HCT116 (cell line): ENCODE data around the gene GSTO2. TPM values are rescaled to one million over a fixed set of nuclear protein-coding genes. Genes with fewer than 3 reads are reported as not detected.

Experiments
- ATAC-seq: fragments of 200-7000 bp; cut with Tn5 transposase; 2 replicates; pipeline ENCODE4 v1.9.1; 2020; ENCODE audit warnings: mild to moderate bottlenecking, moderate library complexity
- BruUV-seq: library from RNA; stranded (reverse); fragments of 400-500 nt; replicated peaks from 2 replicates; lab custom pipeline; 2021; lab: Mats Ljungman, UMichigan
- CTCF ChIA-PET: fragments of 300-600 bp; sonication (Branson Sonifier 250); formaldehyde crosslinking; loops from one replicate; lab custom pipeline; 2021; ENCODE audit warnings: antibody characterized with exemption; lab: Charles Lee
- POLR2A ChIA-PET: fragments of 300-600, 350-600 bp; sonication (Branson Sonifier 250); formaldehyde crosslinking; loops from one replicate; lab custom pipeline; 2021; ENCODE audit warnings: antibody characterized with exemption; lab: Charles Lee
- RAD21 ChIA-PET, 2 experiments: fragments of 300-600 bp; sonication (Branson Sonifier 250); formaldehyde crosslinking; loops; one replicate each; lab custom pipeline; 2023; ENCODE audit warnings: low total read pairs in 2 of 2; ENCODE audit not compliant: uncharacterized antibody in 2 of 2, unreplicated experiment in 2 of 2, low non-redundant PET in 1 of 2; lab: Charles Lee
- DNase-seq: peaks from one replicate; pipeline ENCODE4 v3.0.0-alpha.2; 2010; ENCODE audit warnings: low read depth, low spot score
- H2AFZ ChIP-seq: fragments of 200-600 bp; shearing (Covaris generic), sonication (generic); 2 replicates; pipeline ENCODE4 v1.6.1; 2017; ENCODE audit warnings: low read depth, mixed run types, mixed read lengths, antibody characterized with exemption, low read length; ENCODE audit not compliant: poor library complexity, severe bottlenecking
- H3K27ac ChIP-seq: 2 replicates; pipeline ENCODE4 v1.5.1; 2012; ENCODE audit warnings: low read depth, low read length
- H3K27me3 ChIP-seq: fragments of 200-600 bp; sonication (generic); 2 replicates; pipeline ENCODE4 v1.6.1; 2016; ENCODE audit warnings: mixed run types, low read length, mixed read lengths; ENCODE audit not compliant: insufficient read depth
- H3K36me3 ChIP-seq, 2 experiments: fragments of 200-500 bp in 1 of 2; fragments of 200-600 bp in 1 of 2; sonication (Bioruptor generic) in 1 of 2; sonication (generic) in 1 of 2; 2 replicates each; pipeline versions ENCODE4 v1.5.1 to v1.6.1; 2014 to 2016; ENCODE audit warnings: low read length in 2 of 2, inconsistent platforms in 1 of 2, mixed read lengths in 1 of 2, mixed run types in 1 of 2; ENCODE audit not compliant: insufficient read depth in 2 of 2, control insufficient read depth in 1 of 2
- H3K4me1 ChIP-seq, 2 experiments: fragments of 200-600 bp in 1 of 2; sonication (generic) in 1 of 2; 2 replicates each; pipeline versions ENCODE4 v1.5.1 to v1.6.1; 2012 to 2017; ENCODE audit warnings: low read length in 2 of 2, inconsistent platforms in 1 of 2, mild to moderate bottlenecking in 1 of 2, mixed read lengths in 1 of 2, mixed run types in 1 of 2, moderate library complexity in 1 of 2; ENCODE audit not compliant: insufficient read depth in 2 of 2, control insufficient read depth in 1 of 2
- H3K4me2 ChIP-seq: fragments of 200-600 bp; sonication (generic); 2 replicates; pipeline ENCODE4 v1.6.1; 2017; ENCODE audit warnings: mixed run types, low read length, mixed read lengths
- H3K4me3 ChIP-seq, 2 experiments: fragments of 200-600 bp in 1 of 2; sonication (generic) in 1 of 2; replicated peaks in 1 of 2; 2 replicates each; pipeline ENCODE4 v1.5.1; 2011 to 2016; ENCODE audit warnings: low read length in 2 of 2, control low read depth in 1 of 2, low read depth in 1 of 2, mild to moderate bottlenecking in 1 of 2, mixed read lengths in 1 of 2, mixed run types in 1 of 2
- H3K79me2 ChIP-seq: fragments of 200-600 bp; sonication (generic); 2 replicates; pipeline ENCODE4 v1.6.1; 2017; ENCODE audit warnings: mild to moderate bottlenecking, mixed run types, low read length, moderate library complexity, mixed read lengths; ENCODE audit not compliant: insufficient read depth
- H3K9ac ChIP-seq: fragments of 200-600 bp; sonication (generic); 2 replicates; pipeline ENCODE4 v1.6.1; 2016; ENCODE audit warnings: low read length, mixed read lengths
- H3K9me2 ChIP-seq: fragments of 200-600 bp; sonication (generic), shearing (Covaris generic); 2 replicates; pipeline ENCODE4 v1.6.1; 2017; ENCODE audit warnings: mixed run types, mild to moderate bottlenecking, moderate library complexity; ENCODE audit not compliant: insufficient read depth
- H3K9me3 ChIP-seq, 2 experiments: fragments of 200-500 bp in 1 of 2; fragments of 200-600 bp in 1 of 2; sonication (Bioruptor generic) in 1 of 2; sonication (generic) in 1 of 2; 2 replicates each; pipeline ENCODE4 v1.6.1; 2014 to 2017; ENCODE audit warnings: low read length in 2 of 2, mixed read lengths in 2 of 2, inconsistent platforms in 1 of 2, low read depth in 1 of 2, mild to moderate bottlenecking in 1 of 2, mixed run types in 1 of 2, moderate library complexity in 1 of 2; ENCODE audit not compliant: control insufficient read depth in 1 of 2, insufficient read depth in 1 of 2
- H4K20me1 ChIP-seq: fragments of 200-600 bp; sonication (generic), shearing (Covaris generic); 2 replicates; pipeline ENCODE4 v1.6.1; 2017; ENCODE audit warnings: mixed run types, mild to moderate bottlenecking, moderate library complexity; ENCODE audit not compliant: insufficient read depth
- ATF3 ChIP-seq: IDR thresholded peaks from 2 replicates; pipeline ENCODE4 v1.6.1; 2012
- CBX3 ChIP-seq: IDR thresholded peaks from 2 replicates; pipeline ENCODE4 v1.6.1; 2012; ENCODE audit warnings: low read depth
- CTCF ChIP-seq, 3 experiments: fragments of 200-600 bp in 1 of 3; sonication (generic) in 1 of 3; IDR thresholded peaks in 2 of 3; conservative IDR thresholded peaks in 1 of 3; 2 replicates each; pipeline ENCODE4 v1.5.1; 2012 to 2017; ENCODE audit warnings: low read depth in 2 of 3, low read length in 2 of 3, antibody characterized with exemption in 1 of 3, borderline replicate concordance in 1 of 3, control low read depth in 1 of 3, mild to moderate bottlenecking in 1 of 3, mixed read lengths in 1 of 3, mixed run types in 1 of 3, moderate library complexity in 1 of 3; ENCODE audit not compliant: insufficient read depth in 1 of 3
- EZH2 ChIP-seq: fragments of 200-600 bp; sonication (generic); IDR thresholded peaks from 2 replicates; pipeline ENCODE4 v1.6.1; 2017; ENCODE audit warnings: antibody characterized with exemption, mixed run types
- EZH2phosphoT487 ChIP-seq: fragments of 200-600 bp; IDR thresholded peaks from 2 replicates; pipeline ENCODE4 v1.6.1; 2018; ENCODE audit warnings: antibody characterized with exemption, borderline replicate concordance
- FOSL1 ChIP-seq: IDR thresholded peaks from 2 replicates; pipeline ENCODE4 v1.6.1; 2012; ENCODE audit warnings: low read depth
- JUND ChIP-seq: IDR thresholded peaks from 2 replicates; pipeline ENCODE4 v1.6.1; 2012
- MAX ChIP-seq: IDR thresholded peaks from 2 replicates; pipeline ENCODE4 v1.6.1; 2012
- POLR2A ChIP-seq: IDR thresholded peaks from 2 replicates; pipeline ENCODE4 v1.7.0; 2011; ENCODE audit warnings: borderline replicate concordance; ENCODE audit not compliant: insufficient read depth, insufficient read length; ENCODE audit errors: extremely low read depth
- POLR2AphosphoS5 ChIP-seq: IDR thresholded peaks from 2 replicates; pipeline ENCODE4 v1.6.1; 2011; ENCODE audit warnings: mild to moderate bottlenecking, low read depth, low read length, moderate library complexity
- REST ChIP-seq: IDR thresholded peaks from 2 replicates; pipeline ENCODE4 v1.6.1; 2012; ENCODE audit warnings: low read depth
- SIN3A ChIP-seq: IDR thresholded peaks from 2 replicates; pipeline ENCODE4 v1.6.1; 2012; ENCODE audit warnings: low read depth
- SP1 ChIP-seq: IDR thresholded peaks from 2 replicates; pipeline ENCODE4 v1.6.1; 2012; ENCODE audit warnings: low read depth
- YY1 ChIP-seq: IDR thresholded peaks from 2 replicates; pipeline ENCODE4 v1.6.1; 2011; ENCODE audit warnings: low read length, low read depth, moderate library complexity, mild to moderate bottlenecking; ENCODE audit not compliant: insufficient replicate concordance; ENCODE audit errors: extremely low read depth
- ZFX ChIP-seq: fragments of 450-650 bp; IDR thresholded peaks from 2 replicates; pipeline ENCODE4 v1.6.1; 2017
- intact Hi-C: fragments of 100-400 bp; cut with micrococcal nuclease; formaldehyde crosslinking; loops from 2 replicates; pipeline ENCODE4 v1.10.0; 2022
- total RNA-seq: library from RNA; stranded (reverse); gene quantifications from one replicate; pipeline ENCODE4 v1.2.1, GENCODE V29; 2021; ENCODE audit not compliant: unreplicated experiment

Gene GSTO2
- total RNA-seq, 1 experiment from 2014 or later: 115 TPM

- Histone ChIP-seq H4K20me1 (peaks cover 13% of the 10 kb centered on the region; the same call in 1 of the 2 replicates), H3K9me2 (no peaks in the 10 kb centered on the region), H3K9me3 (no peaks in the 10 kb centered on the region), H3K9ac (no peak overlapping the region), H3K4me3 (no peak overlapping the region), H3K27ac (no peak overlapping the region), H2AFZ (no peak overlapping the region), H3K27me3 (no peaks in the 10 kb centered on the region), H3K4me2 (no peak overlapping the region), H3K79me2 (peaks cover 66% of the 10 kb centered on the region), H3K36me3 (peaks cover 15 to 27% of the 10 kb centered on the region in 2 experiments), H3K4me1 (peaks cover 3 to 5% of the 10 kb centered on the region in 2 experiments; a peak in 3 of 4 replicates)
- no peak for DNase-seq
- POLR2A ChIA-PET: no interaction called here
- TF ChIP-seq SP1: no peak
- no peak for TF ChIP-seq ATF3
- no peak for TF ChIP-seq CTCF (IDR thresholded peaks at IDR 0.05 in 2 of 3, conservative IDR thresholded peaks at IDR 0.05 in 1 of 3; ENCODE audit: borderline replicate concordance in 1 of 3, insufficient read depth in 1 of 3, low read depth in 2 of 3, low read length in 2 of 3)
- no peak for TF ChIP-seq ZFX
- TF ChIP-seq POLR2A: no peak
- no peak for TF ChIP-seq SIN3A
- no peak for TF ChIP-seq YY1
- no peak for TF ChIP-seq POLR2AphosphoS5
- TF ChIP-seq FOSL1: no peak
- no peak for TF ChIP-seq CBX3
- no peak for TF ChIP-seq EZH2phosphoT487
- no peak for TF ChIP-seq EZH2
- no peak for TF ChIP-seq MAX
- TF ChIP-seq REST: no peak
- TF ChIP-seq JUND: no peak
- CTCF ChIA-PET: interaction anchor here (1.1 to 5.0 kb wide), 2 partner anchors 12 to 67 kb away, joined by 3 to 48 read pairs; partner anchors contain the start of gene CFAP58
- intact Hi-C loops: no loop called here
- RAD21 ChIA-PET: no interaction called here
- BruUV-seq: no TSS peak
- ATAC-seq: no peak
Measured at GRCh38 chr10:104286939-104287338, 18.0 kb downstream of the GSTO2 start.
